ENCODE data around the gene RASGRF1. TPM values are rescaled to one million over a fixed set of nuclear protein-coding genes. Genes with fewer than 3 reads are reported as not detected.
"Not testable (repeated sequence)": the region's sequence is repeated elsewhere in the genome, so short reads cannot be mapped to it uniquely, and the experiment has no call there.

Gene RASGRF1
- total and polyA plus RNA-seq, 10 donors, result 0.50 to 3.4 (median 1.8) TPM

- Histone ChIP-seq H3K27me3 (replicated peaks in 1 of 7) (no peaks in the 10 kb centered on the region), H3K4me3 (no peak overlapping the region), H3K4me1 (peaks cover 0 to 42% (median 20%) of the 10 kb centered on the region in 6 donors), H3K36me3 (peaks cover 0 to 96% (median 48%) of the 10 kb centered on the region in 6 donors), H3K9me3 (no peaks in the 10 kb centered on the region), H3K27ac (no peak overlapping the region)
- intact Hi-C loops (cut with DNase I; ENCODE audit: low total_unique reads), result no loop called here
- TF ChIP-seq POLR2AphosphoS5 (IDR thresholded peaks at IDR 0.05) (peak in 1 of 3 donors; percentile 58), POLR2A (IDR thresholded peaks at IDR 0.05) (no peak)
- peak; percentile 67 for DNase-seq
- WGBS, 5 donors, result 77 to 95% (median 90%) methylated on average over 17 to 21 of the region's 21 CpGs
Measured at GRCh38 chr15:78931439-78932257, 158.9 kb downstream of the RASGRF1 start.

GRCh38 chr15:78930577-78931388, 159.8 kb downstream of the RASGRF1 start:
- intact Hi-C loops (cut with DNase I; ENCODE audit: low total_unique reads), result no loop called here
- Histone ChIP-seq H3K27me3 (replicated peaks in 1 of 7) (no peaks in the 10 kb centered on the region), H3K36me3 (peaks cover 0 to 100% (median 54%) of the 10 kb centered on the region in 6 donors), H3K4me3 (no peak overlapping the region), H3K27ac (no peak overlapping the region), H3K9me3 (no peaks in the 10 kb centered on the region), H3K4me1 (peaks cover 0 to 38% (median 13%) of the 10 kb centered on the region in 6 donors)
- WGBS, 5 donors, result 74 to 85% (median 78%) methylated on average over 10 to 11 of the region's 11 CpGs
- TF ChIP-seq POLR2AphosphoS5 (IDR thresholded peaks at IDR 0.05), result peak in 1 of 3 donors; percentile 62
- no peak for TF ChIP-seq POLR2A (IDR thresholded peaks at IDR 0.05)
- DNase-seq, result peak; percentile 61

GRCh38 chr15:78929536-78930264, 160.9 kb downstream of the RASGRF1 start:
- Histone ChIP-seq H3K36me3 (peaks cover 0 to 100% (median 59%) of the 10 kb centered on the region in 6 donors), H3K4me1 (peaks cover 0 to 28% (median 9%) of the 10 kb centered on the region in 6 donors), H3K4me3 (no peak overlapping the region), H3K27me3 (replicated peaks in 1 of 7) (no peaks in the 10 kb centered on the region), H3K27ac (no peak overlapping the region), H3K9me3 (no peaks in the 10 kb centered on the region)
- TF ChIP-seq POLR2AphosphoS5 (IDR thresholded peaks at IDR 0.05), result peak; percentile 28 to 70 (median 49)
- TF ChIP-seq POLR2A (IDR thresholded peaks at IDR 0.05), result no peak
- intact Hi-C loops (cut with DNase I; ENCODE audit: low total_unique reads), result no loop called here
- 94 to 96% (median 95%) methylated on average over 15 to 16 of the region's 16 CpGs for WGBS, 5 donors
- peak; percentile 69 for DNase-seq

GRCh38 chr15:78928616-78929093, 161.9 kb downstream of the RASGRF1 start:
- TF ChIP-seq POLR2A (IDR thresholded peaks at IDR 0.05), result no peak
- peak in 1 of 3 donors; percentile 39 for TF ChIP-seq POLR2AphosphoS5 (IDR thresholded peaks at IDR 0.05)
- Histone ChIP-seq H3K4me1 (peaks cover 0 to 20% (median 2%) of the 10 kb centered on the region in 6 donors), H3K9me3 (no peaks in the 10 kb centered on the region), H3K27me3 (replicated peaks in 1 of 7) (no peaks in the 10 kb centered on the region), H3K4me3 (no peak overlapping the region), H3K36me3 (peaks cover 0 to 100% (median 56%) of the 10 kb centered on the region in 6 donors), H3K27ac (no peak overlapping the region)
- 83 to 97% (median 94%) methylated on average over 14 of the region's 14 CpGs for WGBS, 5 donors
- intact Hi-C loops (cut with DNase I; ENCODE audit: low total_unique reads), result no loop called here
- DNase-seq, result peak; percentile 64

- H3K27ac ChIP-seq, result peak overlapping the region in 1 of 8 donors; percentile 11
- 87 to 98% (median 94%) methylated on average over 13 to 14 of the region's 14 CpGs for WGBS, 5 donors
- peaks cover 0 to 100% (median 57%) of the 10 kb centered on the region in 6 donors for H3K36me3 ChIP-seq
- TF ChIP-seq POLR2AphosphoS5 (IDR thresholded peaks at IDR 0.05), result peak in 1 of 3 donors; percentile 20
- H3K4me3 ChIP-seq; H3K27me3 ChIP-seq (replicated peaks in 1 of 7); intact Hi-C loops (cut with DNase I; ENCODE audit: low total_unique reads); H3K9me3 ChIP-seq: not testable (repeated sequence)
- H3K4me1 ChIP-seq, result peaks cover 0 to 20% (median 2%) of the 10 kb centered on the region in 6 donors
- DNase-seq, result peak; percentile 43
Measured at GRCh38 chr15:78928176-78928575, 162.4 kb downstream of the RASGRF1 start.

All from spleen (tissue), 11 donors.